Neuronal stem cell (in vitro differentiated cells): Measurements from ENCODE around the gene OOSP3.
"Not testable (repeated sequence)": the region's sequence is repeated elsewhere in the genome, so short reads cannot be mapped to it uniquely, and the experiment has no call there.

Source experiments
- DNase-seq: peaks from one replicate; pipeline ENCODE4 v3.0.0-alpha.2; 2013; ENCODE audit warnings: low spot score
- H2AFZ ChIP-seq: one replicate; pipeline ENCODE4 v1.6.1; 2013; ENCODE audit warnings: mild to moderate bottlenecking, low read length, inconsistent platforms
- H2AK5ac ChIP-seq: 2 replicates; pipeline ENCODE4 v1.6.1; 2013; ENCODE audit warnings: low read depth, mild to moderate bottlenecking, inconsistent platforms, low read length, moderate library complexity, mixed read lengths
- H2BK120ac ChIP-seq: 2 replicates; pipeline ENCODE4 v1.6.1; 2013; ENCODE audit warnings: low read depth, mild to moderate bottlenecking, inconsistent platforms, low read length, moderate library complexity, mixed read lengths
- H2BK12ac ChIP-seq: one replicate; pipeline ENCODE4 v1.6.1; 2013; ENCODE audit warnings: low read length, inconsistent platforms
- H2BK15ac ChIP-seq: 2 replicates; pipeline ENCODE4 v1.6.1; 2013; ENCODE audit warnings: mild to moderate bottlenecking, low read length, inconsistent platforms, mixed read lengths
- H2BK5ac ChIP-seq: one replicate; pipeline ENCODE4 v1.6.1; 2013; ENCODE audit warnings: inconsistent platforms, mild to moderate bottlenecking, low read length, moderate library complexity
- H3K14ac ChIP-seq: one replicate; pipeline ENCODE4 v1.6.1; 2013; ENCODE audit warnings: low read length, inconsistent platforms
- H3K18ac ChIP-seq: 2 replicates; pipeline ENCODE4 v1.6.1; 2013; ENCODE audit warnings: low read length, inconsistent platforms
- H3K23ac ChIP-seq: 2 replicates; pipeline ENCODE4 v1.6.1; 2013; ENCODE audit warnings: low read depth, mild to moderate bottlenecking, mixed read lengths, low read length, inconsistent platforms; ENCODE audit not compliant: poor library complexity
- H3K27ac ChIP-seq: replicated peaks from 3 replicates; pipeline ENCODE4 v1.5.1; 2013; ENCODE audit warnings: low read length, inconsistent platforms
- H3K27me3 ChIP-seq, 3 experiments: 2 replicates each; pipeline ENCODE4 v1.6.1; 2013; ENCODE audit warnings: low read length in 3 of 3, mild to moderate bottlenecking in 2 of 3, inconsistent platforms in 1 of 3, low read depth in 1 of 3, mixed read lengths in 1 of 3, moderate library complexity in 1 of 3; ENCODE audit not compliant: control insufficient read depth in 3 of 3, insufficient read depth in 3 of 3
- H3K36me3 ChIP-seq, 2 donors: replicated peaks in 1 of 2; 2 replicates each; pipeline ENCODE4 v1.6.1; 2013; ENCODE audit warnings: low read length in 2 of 2; ENCODE audit not compliant: control insufficient read depth in 2 of 2, insufficient read depth in 2 of 2
- H3K4ac ChIP-seq: 2 replicates; pipeline ENCODE4 v1.6.1; 2013; ENCODE audit warnings: inconsistent platforms, mild to moderate bottlenecking, low read length, moderate library complexity
- H3K4me1 ChIP-seq, 2 donors: 1 replicate in 1 of 2; 2 replicates in 1 of 2; pipeline ENCODE4 v1.6.1; 2013; ENCODE audit warnings: low read length in 2 of 2, low read depth in 1 of 2; ENCODE audit not compliant: control insufficient read depth in 2 of 2, insufficient read depth in 1 of 2
- H3K4me2 ChIP-seq: one replicate; pipeline ENCODE4 v1.6.1; 2013; ENCODE audit warnings: mild to moderate bottlenecking, low read length, inconsistent platforms; ENCODE audit not compliant: insufficient read depth, poor library complexity, severe bottlenecking
- H3K4me3 ChIP-seq, 2 donors: 2 replicates each; pipeline ENCODE4 v1.5.1; 2013; ENCODE audit warnings: low read length in 2 of 2, mild to moderate bottlenecking in 2 of 2, inconsistent platforms in 1 of 2, moderate library complexity in 1 of 2
- H3K79me1 ChIP-seq: one replicate; pipeline ENCODE4 v1.6.1; 2013; ENCODE audit warnings: low read depth, mild to moderate bottlenecking, inconsistent platforms, low read length, moderate library complexity
- H3K9ac ChIP-seq: one replicate; pipeline ENCODE4 v1.6.1; 2013; ENCODE audit warnings: mild to moderate bottlenecking, low read depth, low read length, inconsistent platforms; ENCODE audit not compliant: poor library complexity
- H3K9me3 ChIP-seq, 2 donors: replicated peaks in 1 of 2; 2 replicates each; pipeline versions ENCODE3 to v1.6.1; 2013; ENCODE audit warnings: low read length in 2 of 2, mild to moderate bottlenecking in 2 of 2, inconsistent platforms in 1 of 2, low read depth in 1 of 2, mixed read lengths in 1 of 2, moderate library complexity in 1 of 2; ENCODE audit not compliant: control insufficient read depth in 2 of 2, insufficient read depth in 1 of 2
- H4K8ac ChIP-seq: one replicate; pipeline ENCODE4 v1.6.1; 2013; ENCODE audit warnings: low read depth, mild to moderate bottlenecking, inconsistent platforms, low read length, moderate library complexity
- H4K91ac ChIP-seq: one replicate; pipeline ENCODE4 v1.6.1; 2013; ENCODE audit warnings: low read length, low read depth, mild to moderate bottlenecking, inconsistent platforms; ENCODE audit not compliant: poor library complexity
- WGBS, 2 donors: extraction: QIAGEN DNeasy Blood & Tissue Kit; methylation state at CpG; one replicate each; pipeline ENCODE4 v1.1.7; 2013; ENCODE audit warnings: missing lambda C conversion rate in 2 of 2, mixed read lengths in 1 of 2; ENCODE audit not compliant: insufficient read length in 2 of 2, insufficient replicate concordance in 1 of 2; ENCODE audit errors: extremely low coverage in 2 of 2; 5-methylcytosine and 5-hydroxymethylcytosine counted together

The OOSP3 gene

GRCh38 chr11:59851416-59851815 lies 27.2 kb upstream of the OOSP3 start:
- H3K27me3 ChIP-seq, DNase-seq, H3K9me3 ChIP-seq, H3K79me1 ChIP-seq, H2BK15ac ChIP-seq, H3K4me2 ChIP-seq, H3K14ac ChIP-seq, H3K4me1 ChIP-seq, H3K27ac ChIP-seq, H2BK120ac ChIP-seq, H2AK5ac ChIP-seq, H2BK12ac ChIP-seq, H2AFZ ChIP-seq, H2BK5ac ChIP-seq, H3K4me3 ChIP-seq, H4K8ac ChIP-seq, H3K23ac ChIP-seq, H3K9ac ChIP-seq, H3K4ac ChIP-seq, H3K36me3 ChIP-seq, H3K18ac ChIP-seq, H4K91ac ChIP-seq: not testable (repeated sequence)
- WGBS, 2 donors, result no CpG with 5 or more reads among the region's 5 CpGs

GRCh38 chr11:59854871-59855270 lies 23.7 kb upstream of the OOSP3 start:
- Histone ChIP-seq H3K4me3 (no peak overlapping the region), H4K8ac (no peak overlapping the region), H3K9ac (no peak overlapping the region), H3K23ac (no peak overlapping the region), H2BK12ac (no peak overlapping the region), H3K27me3 (no peaks in the 10 kb centered on the region), H3K14ac (no peak overlapping the region), H3K18ac (no peak overlapping the region), H3K4me2 (no peak overlapping the region), H3K4ac (no peak overlapping the region), H3K4me1 (no peaks in the 10 kb centered on the region), H4K91ac (no peak overlapping the region), H3K9me3 (no peaks in the 10 kb centered on the region), H2BK5ac (no peak overlapping the region), H2AK5ac (no peak overlapping the region), H2BK15ac (no peak overlapping the region), H3K36me3 (no peaks in the 10 kb centered on the region), H2AFZ (no peak overlapping the region), H3K27ac (no peak overlapping the region), H3K79me1 (no peaks in the 10 kb centered on the region), H2BK120ac (no peak overlapping the region)
- no CpG with 5 or more reads among the region's 2 CpGs for WGBS, 2 donors
- no peak for DNase-seq

GRCh38 chr11:59857439-59858434 lies 20.8 kb upstream of the OOSP3 start:
- WGBS, 2 donors, result no CpG with 5 or more reads among the region's 10 CpGs
- H3K4me1 ChIP-seq, result no peaks in the 10 kb centered on the region
- no peaks in the 10 kb centered on the region for H3K9me3 ChIP-seq
- no peak overlapping the region for H3K23ac ChIP-seq
- H2AK5ac ChIP-seq, result no peak overlapping the region
- no peak overlapping the region for H3K4me2 ChIP-seq
- H3K36me3 ChIP-seq, result no peaks in the 10 kb centered on the region
- no peak overlapping the region for H3K9ac ChIP-seq
- H2BK120ac ChIP-seq, result no peak overlapping the region
- H3K18ac ChIP-seq, result no peak overlapping the region
- no peak overlapping the region for H3K4me3 ChIP-seq
- H4K91ac ChIP-seq, result no peak overlapping the region
- no peak overlapping the region for H2BK12ac ChIP-seq
- H4K8ac ChIP-seq, result no peak overlapping the region
- DNase-seq, result no peak
- H3K27ac ChIP-seq, result no peak overlapping the region
- H2AFZ ChIP-seq, result no peak overlapping the region
- no peak overlapping the region for H2BK15ac ChIP-seq
- no peak overlapping the region for H3K14ac ChIP-seq
- H3K79me1 ChIP-seq, result no peaks in the 10 kb centered on the region
- H2BK5ac ChIP-seq, result no peak overlapping the region
- no peak overlapping the region for H3K4ac ChIP-seq
- no peaks in the 10 kb centered on the region for H3K27me3 ChIP-seq

- H3K27me3 ChIP-seq, result no peaks in the 10 kb centered on the region
- no peak overlapping the region for H2BK12ac ChIP-seq
- no peak overlapping the region for H3K9ac ChIP-seq
- H3K4me1 ChIP-seq, result no peaks in the 10 kb centered on the region
- H3K14ac ChIP-seq, result no peak overlapping the region
- no peak overlapping the region for H4K8ac ChIP-seq
- H2AK5ac ChIP-seq, result no peak overlapping the region
- H4K91ac ChIP-seq, result no peak overlapping the region
- no peak overlapping the region for H2BK5ac ChIP-seq
- no peaks in the 10 kb centered on the region for H3K9me3 ChIP-seq
- DNase-seq, result no peak
- no peak overlapping the region for H3K18ac ChIP-seq
- H3K79me1 ChIP-seq, result no peaks in the 10 kb centered on the region
- H2BK15ac ChIP-seq, result no peak overlapping the region
- no peak overlapping the region for H3K4me2 ChIP-seq
- H2BK120ac ChIP-seq, result no peak overlapping the region
- H3K4ac ChIP-seq, result no peak overlapping the region
- no peak overlapping the region for H3K23ac ChIP-seq
- H3K4me3 ChIP-seq, result no peak overlapping the region
- H3K36me3 ChIP-seq, result no peaks in the 10 kb centered on the region
- H3K27ac ChIP-seq, result no peak overlapping the region
- no peak overlapping the region for H2AFZ ChIP-seq
Observed at GRCh38 chr11:59859673-59860072, 18.9 kb upstream of the OOSP3 start.
